Ovary (tissue), 3 donors: Measurements from ENCODE around the gene TMEFF2.

Source experiments
- CTCF ChIP-seq, 3 donors: fragments of 450-650 bp in 2 of 3; fragments of 200-600 bp in 1 of 3; IDR thresholded peaks; one replicate each; pipeline versions ENCODE4 v1.5.1 to v1.8.0; 2016 to 2022; ENCODE audit warnings: antibody characterized with exemption in 3 of 3, mild to moderate bottlenecking in 1 of 3
- POLR2A ChIP-seq: fragments of 450-650 bp; IDR thresholded peaks from one replicate; pipeline ENCODE4 v1.6.1; 2017; ENCODE audit warnings: antibody characterized with exemption, mild to moderate bottlenecking, moderate library complexity
- donor health status: DM: no; HTN: no; CAD: no.

- TF ChIP-seq CTCF (IDR thresholded peaks at IDR 0.05) (no peak), POLR2A (no peak)
Measured at GRCh38 chr2:191968120-191968519, 226.6 kb downstream of the TMEFF2 start.
